ENCODE data around the gene POLD1.
A peak's percentile ranks its signal among the peaks of the same experiment; 100 is the strongest.
"Not testable (repeated sequence)": the region's sequence is repeated elsewhere in the genome, so short reads cannot be mapped to it uniquely, and the experiment has no call there.

POLD1 gene

DNA sequence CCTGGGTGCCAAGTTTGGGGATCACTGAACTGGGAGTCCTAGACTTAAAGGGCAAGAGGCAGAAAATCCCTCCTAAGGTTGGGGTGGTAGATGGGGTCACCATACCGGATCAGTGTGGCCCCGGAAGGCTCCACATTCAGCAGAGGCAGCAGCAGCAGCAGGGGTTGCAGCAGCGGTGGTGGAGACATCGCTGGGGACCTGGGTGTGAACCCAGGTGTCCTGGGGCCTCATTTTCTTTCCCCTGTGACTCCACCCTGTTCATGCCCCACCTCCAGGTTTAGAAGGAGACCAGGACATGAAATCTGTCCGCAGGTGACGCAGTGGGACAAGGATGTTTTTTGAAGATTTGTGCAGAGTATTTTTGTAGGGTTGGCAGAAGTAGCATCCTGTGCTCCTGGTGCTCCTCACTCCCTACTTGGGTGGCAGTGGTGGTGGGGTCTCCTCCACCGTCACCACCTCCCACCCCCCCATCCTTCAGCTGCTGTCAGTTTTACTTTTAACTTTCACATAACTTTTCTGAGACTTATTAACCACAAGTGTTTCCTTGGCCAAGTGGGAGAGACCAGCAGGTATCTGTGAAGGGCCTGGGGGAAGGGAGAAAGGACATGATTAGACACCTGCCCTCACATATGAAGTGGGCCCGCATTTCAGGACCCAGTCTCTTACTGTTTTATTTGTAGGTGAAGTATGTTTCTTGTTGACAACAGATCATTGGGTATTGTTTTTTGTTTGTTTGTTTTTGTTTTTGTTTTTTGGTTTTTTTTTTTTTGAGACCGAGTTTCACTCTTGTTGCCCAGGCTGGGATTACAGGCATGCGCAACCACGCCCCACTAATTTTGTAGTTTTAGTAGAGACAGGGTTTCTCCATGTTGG is 18.5 kb upstream of the POLD1 start, which contains the start of gene NAPSA:
NAPSA (minus strand) TSS at position 206 of the 873 bp plus-strand sequence; CDS start at position 188, 18 bp downstream.
- DNase-seq, result no peak

DNA sequence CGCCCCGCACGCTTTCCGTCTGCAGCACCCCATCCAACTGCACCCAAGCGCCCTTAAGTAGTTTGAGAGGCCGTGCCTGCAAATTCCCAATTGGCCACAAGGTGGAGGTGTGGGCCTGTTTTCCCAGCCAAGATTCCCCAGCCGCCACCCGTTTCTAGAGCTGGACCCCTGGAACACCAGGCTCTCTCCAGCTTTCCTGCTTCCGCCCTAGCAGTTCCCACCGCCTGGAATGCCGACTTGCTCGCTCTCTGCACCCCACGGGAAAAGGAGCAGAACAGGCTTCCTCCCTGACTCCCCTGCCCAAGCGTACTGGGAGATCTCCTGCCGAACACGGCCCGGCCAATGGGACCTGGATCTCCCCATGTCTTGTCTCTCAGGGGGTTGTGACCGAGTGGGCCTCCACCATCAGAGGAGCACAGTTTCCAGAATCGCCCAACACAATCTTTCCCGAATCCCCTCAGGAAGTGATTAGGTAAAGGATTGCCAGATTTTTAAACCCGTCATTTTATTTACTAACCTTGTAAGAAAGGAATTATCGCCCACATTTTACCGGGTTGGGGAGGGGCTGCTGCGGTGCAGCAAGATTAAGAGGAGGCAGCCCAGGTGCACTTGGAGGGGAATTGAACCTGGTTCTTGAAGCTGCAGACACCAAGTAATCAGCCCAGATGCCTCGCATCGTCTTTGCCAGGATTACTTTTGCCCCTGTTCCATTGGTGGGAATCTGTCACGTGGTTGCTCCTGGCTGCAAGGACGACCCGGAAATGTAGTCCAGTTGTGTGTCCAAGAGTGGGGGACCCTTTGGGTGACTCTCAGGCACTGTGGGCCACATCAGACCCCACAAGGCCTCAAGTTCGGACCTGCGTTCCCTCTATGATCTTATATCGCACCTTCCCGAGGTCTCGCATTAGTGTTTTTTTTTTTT is 15.2 kb upstream of the POLD1 start:
- peak; percentile 97 for DNase-seq

DNA sequence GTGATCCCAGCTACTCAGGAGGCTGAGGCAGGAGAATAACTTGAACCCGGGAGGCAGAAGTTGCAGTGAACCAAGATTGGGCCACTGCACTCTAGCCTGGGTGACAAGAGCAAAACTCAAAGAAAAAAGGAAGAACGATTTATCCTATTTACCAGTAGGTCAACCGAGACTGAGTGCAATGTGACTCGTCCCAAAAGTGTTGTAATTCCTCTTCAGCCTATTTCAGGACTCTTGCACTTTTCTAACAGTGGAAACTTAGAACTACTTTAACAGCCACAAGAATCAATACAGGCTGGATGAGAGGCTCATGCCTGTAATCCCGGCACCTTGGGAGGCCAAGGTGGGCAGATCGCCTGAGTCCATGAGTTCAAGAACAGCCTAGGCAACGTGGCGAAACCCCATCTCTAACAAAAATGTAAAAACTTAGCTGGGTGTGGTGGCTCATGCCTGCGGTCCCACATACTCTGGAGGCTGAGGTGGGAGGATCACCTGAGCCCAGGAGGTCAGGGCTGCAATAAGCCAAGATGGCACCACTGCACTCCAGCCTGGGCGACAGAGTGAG is 12.2 kb upstream of the POLD1 start:
- DNase-seq, result no peak

DNA sequence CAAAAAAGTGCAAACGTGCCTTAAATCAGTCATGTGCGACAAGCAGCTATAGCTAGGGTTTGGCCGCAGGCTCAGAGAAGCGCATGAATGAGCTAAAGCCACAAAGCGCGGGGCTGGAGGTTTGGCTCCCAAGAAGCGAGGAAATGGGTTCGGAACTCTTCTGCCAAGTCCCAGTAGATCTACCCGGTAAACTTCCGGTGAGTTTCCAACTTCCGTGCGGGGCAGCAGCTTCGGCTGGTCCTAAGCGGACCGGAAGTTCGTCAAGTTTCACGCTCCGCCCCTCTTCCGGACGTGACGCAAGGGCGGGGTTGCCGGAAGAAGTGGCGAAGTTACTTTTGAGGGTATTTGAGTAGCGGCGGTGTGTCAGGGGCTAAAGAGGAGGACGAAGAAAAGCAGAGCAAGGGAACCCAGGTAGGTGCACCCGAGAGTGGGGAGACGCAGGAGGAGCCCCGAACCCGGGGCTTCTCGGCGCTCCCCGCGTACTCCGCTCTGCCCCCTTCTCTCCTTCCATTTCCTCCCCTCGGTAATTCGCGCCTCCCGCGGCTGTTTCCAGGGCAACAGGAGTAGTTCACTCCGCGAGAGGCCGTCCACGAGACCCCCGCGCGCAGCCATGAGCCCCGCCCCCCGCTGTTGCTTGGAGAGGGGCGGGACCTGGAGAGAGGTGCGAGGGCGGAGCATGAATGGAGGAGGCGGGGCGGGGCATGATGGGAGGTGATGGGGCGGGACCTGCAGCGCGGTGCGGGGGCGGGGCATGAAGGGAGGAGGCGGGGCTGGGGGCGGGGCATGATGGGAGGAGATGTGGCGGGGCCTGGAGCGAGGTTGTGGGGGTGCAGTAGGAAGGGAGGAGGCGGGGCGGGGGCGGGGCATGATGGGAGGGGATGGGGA is 7.7 kb upstream of the POLD1 start, which contains the start of gene NR1H2:
NR1H2 (plus strand) TSS at position 292 of the 885 bp plus-strand sequence. CDS start 1,149 bp downstream, outside the sequence.
- DNase-seq, result peak; percentile 97

DNA sequence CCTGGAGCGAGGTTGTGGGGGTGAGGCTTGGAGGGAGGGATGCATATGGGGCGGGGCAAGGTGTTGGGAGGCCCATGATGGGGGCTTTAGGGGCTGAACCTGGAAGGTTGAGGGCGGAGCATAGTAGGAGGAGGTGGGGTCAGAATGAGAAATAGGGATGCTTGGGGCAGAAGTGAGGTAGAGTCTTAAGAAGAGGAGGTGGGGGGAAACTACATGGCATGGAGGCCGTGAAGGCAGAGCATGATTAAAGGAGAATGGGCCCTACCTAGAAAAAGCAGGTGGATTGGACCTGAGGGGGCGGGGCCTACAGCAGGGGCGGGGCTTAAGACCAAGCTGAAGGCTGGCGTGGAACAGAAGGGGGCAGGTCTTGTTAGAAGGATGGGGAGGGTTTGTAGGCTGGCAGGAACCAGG is 7.1 kb upstream of the POLD1 start:
- DNase-seq, result no peak

DNA sequence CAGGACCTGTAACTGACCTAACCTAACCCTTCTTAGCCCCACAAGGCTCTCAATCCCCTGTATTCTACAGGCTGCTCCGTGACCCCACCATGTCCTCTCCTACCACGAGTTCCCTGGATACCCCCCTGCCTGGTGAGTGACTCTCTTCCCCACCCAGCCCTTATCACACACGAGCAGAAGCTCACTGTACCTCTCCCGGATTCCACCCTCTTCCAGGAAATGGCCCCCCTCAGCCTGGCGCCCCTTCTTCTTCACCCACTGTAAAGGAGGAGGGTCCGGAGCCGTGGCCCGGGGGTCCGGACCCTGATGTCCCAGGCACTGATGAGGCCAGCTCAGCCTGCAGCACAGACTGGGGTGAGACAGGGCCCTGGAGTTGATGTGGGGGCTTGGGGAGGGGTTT is 6.6 kb upstream of the POLD1 start:
- DNase-seq, result no peak

DNA sequence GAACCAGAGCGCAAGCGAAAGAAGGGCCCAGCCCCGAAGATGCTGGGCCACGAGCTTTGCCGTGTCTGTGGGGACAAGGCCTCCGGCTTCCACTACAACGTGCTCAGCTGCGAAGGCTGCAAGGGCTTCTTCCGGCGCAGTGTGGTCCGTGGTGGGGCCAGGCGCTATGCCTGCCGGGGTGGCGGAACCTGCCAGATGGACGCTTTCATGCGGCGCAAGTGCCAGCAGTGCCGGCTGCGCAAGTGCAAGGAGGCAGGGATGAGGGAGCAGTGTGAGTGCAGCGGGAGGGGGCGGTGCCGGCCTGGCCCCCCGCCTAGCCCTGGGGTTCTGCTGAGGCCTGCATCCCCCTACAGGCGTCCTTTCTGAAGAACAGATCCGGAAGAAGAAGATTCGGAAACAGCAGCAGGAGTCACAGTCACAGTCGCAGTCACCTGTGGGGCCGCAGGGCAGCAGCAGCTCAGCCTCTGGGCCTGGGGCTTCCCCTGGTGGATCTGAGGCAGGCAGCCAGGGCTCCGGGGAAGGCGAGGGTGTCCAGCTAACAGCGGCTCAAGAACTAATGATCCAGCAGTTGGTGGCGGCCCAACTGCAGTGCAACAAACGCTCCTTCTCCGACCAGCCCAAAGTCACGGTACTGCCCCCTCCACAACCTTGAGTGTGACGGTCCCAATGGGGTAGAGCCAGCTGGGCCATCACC is 5.8 kb upstream of the POLD1 start:
- no peak for DNase-seq

DNA sequence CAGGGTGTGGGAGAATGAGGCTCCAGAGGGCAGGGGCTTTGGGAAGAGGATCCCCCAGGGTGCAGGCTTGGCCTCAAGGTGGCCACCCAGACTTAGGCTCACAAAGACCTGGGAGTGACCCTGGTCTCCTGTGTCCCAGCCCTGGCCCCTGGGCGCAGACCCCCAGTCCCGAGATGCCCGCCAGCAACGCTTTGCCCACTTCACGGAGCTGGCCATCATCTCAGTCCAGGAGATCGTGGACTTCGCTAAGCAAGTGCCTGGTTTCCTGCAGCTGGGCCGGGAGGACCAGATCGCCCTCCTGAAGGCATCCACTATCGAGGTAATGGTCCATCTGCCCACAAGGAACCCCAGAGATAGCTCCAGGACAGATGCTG is 5.3 kb upstream of the POLD1 start:
- no peak for DNase-seq

DNA sequence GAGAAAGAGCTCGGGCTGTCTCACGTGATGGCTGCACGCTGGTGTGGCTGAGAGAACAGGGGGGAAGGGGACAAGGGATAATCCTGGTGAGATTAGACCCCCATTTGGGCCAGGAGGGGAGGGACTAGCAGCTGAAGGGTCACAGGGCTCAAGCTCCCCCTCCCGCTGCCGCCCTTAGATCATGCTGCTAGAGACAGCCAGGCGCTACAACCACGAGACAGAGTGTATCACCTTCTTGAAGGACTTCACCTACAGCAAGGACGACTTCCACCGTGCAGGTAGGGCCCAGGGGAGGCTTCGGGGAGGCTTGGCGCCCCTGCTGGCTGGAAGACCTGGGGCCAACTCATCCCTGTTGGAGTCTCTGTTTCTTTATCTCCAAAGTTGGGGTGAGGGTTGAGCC is 4.5 kb upstream of the POLD1 start:
- DNase-seq, result no peak

DNA sequence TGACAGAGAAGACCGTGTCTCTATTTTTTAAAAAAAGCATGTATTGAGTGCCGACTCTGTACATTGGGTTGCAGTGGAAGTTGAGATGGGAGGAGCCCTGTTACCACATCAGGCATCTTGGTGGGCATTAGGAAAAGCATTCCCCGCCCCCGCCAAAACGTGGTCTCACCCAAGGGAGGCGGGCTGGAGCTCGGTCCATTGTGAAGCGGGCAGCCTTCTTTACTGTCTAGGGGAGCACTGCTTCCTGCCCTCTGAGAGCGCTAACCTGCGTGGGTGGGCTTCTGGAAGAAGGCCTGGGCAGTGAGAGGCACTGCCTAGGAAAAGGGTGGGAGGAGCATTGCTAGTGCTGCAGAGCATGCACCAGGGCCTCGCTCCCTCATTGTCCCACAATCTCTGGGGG is 4.0 kb upstream of the POLD1 start:
- no peak for DNase-seq

DNA sequence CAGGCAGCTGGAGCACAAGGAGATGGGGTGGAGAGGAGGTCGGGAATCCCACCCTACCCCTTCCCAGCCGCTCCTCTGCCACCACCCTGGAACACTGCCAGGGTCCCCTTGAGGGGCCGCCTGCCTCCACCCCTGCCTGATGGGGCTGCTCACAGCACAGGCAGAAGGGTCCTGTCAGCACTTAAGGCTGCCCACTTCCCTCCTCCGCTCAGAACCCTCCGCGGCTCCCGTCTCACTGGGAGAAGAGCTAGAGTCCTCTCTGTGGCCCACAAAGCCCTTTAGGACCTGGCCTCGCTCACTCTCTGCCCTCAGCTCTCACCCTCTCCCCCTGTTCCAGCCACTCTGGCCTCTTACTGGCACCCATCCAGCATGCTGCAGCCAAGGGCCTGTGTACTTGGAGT is 3.4 kb upstream of the POLD1 start:
- no peak for DNase-seq

DNA sequence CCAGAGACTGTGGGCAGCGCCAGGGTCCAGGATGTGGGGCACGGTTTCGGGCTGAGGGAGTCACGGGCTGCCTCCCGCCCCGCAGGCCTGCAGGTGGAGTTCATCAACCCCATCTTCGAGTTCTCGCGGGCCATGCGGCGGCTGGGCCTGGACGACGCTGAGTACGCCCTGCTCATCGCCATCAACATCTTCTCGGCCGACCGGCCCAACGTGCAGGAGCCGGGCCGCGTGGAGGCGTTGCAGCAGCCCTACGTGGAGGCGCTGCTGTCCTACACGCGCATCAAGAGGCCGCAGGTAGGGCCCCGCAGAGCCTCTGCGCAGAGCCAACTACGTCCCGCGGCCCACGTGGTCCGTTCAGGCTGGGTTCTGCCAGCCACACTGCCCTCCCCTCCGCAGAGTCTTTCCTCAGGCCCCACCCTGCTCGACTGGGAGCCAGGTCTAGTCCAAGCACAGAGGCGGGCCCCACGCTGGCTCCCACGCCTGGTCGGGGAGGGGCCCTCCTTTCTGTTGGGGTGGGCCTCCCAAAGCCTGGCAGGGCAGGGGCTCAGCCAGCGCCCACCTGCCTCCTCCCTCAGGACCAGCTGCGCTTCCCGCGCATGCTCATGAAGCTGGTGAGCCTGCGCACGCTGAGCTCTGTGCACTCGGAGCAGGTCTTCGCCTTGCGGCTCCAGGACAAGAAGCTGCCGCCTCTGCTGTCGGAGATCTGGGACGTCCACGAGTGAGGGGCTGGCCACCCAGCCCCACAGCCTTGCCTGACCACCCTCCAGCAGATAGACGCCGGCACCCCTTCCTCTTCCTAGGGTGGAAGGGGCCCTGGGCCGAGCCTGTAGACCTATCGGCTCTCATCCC is 2.0 kb upstream of the POLD1 start:
- no peak for DNase-seq

DNA sequence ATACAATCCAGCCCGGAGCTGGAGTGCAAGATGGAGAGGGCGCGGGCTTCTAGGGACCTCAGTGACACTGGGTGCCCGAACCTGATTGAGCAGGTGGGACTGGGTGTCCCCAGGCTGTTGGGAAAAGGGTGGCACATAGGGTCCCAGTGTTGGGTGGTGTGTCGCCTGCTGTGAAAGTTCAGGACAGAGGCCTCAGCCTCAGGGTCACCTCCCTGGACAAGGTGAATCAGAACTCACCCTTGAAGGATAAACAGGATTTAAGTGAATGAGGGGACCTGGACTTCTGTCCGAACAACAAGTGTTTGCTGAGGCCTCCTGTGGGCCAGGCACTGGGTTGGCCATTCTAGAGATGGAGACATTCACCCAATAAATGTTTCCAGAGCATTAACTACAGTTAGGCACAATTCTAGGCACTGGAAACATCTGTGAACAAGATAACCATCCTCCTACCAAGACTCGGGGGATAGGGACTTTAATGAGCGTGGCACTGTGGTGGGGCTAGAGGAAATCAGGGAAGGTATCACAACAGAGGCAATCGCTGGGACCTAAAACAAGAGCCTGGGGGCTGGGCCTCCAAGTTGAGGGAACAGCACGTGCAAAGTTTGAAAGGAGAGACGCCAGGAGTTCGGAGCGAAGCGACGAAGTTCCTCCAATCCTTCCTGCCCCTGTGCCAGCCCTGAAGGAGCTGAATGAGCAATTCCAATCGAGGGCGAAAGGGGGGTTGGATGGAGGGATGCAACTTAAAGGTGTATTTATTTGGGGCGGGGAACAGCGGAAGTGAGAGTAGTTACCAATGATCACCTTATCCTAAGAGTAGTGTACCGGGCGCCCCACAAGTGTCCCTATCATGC is 921 bp upstream of the POLD1 start:
- DNase-seq, result no peak

DNA sequence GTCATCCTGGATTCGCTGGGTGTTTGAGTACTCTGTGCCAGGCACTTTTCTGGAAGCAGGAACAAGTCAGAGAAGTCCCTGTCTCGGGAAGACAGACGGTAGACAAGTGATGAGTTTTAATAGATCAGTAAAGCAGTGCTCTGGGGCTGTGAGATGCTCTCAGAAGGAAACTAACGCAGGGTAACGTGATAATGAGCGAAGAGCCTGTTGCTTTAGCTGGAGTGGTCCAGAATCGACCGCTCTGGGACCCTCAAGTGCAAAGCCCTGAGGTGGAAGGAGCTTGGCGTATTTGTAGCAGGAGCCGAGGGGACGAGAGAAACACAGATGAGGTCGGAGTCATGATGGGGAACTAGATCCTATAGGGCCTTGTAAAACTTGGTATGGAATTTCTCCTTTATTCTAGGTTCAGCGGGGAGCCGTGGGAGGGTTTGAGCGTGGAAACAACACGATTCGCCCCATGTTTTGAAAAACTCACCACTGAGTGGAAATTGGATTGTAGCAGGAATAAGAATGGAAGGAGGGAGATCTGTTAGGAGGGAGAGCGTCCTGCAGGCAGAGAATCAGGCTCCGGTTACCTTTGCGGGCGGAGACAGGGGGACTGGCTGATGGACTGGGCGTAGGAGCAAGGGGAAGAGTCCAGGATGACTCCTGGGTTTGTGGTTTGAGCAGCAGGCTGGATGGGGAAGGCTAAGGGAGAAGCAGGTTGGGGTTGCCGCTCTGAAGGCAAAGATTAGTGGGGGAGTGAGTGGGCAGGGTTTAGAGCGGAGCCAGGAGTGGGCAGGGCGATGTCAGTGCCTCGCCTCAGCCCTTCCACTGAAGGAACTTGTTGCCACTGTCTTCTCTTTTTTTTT is 763 bp downstream of the POLD1 start:
- peak; percentile 40 for DNase-seq

DNA sequence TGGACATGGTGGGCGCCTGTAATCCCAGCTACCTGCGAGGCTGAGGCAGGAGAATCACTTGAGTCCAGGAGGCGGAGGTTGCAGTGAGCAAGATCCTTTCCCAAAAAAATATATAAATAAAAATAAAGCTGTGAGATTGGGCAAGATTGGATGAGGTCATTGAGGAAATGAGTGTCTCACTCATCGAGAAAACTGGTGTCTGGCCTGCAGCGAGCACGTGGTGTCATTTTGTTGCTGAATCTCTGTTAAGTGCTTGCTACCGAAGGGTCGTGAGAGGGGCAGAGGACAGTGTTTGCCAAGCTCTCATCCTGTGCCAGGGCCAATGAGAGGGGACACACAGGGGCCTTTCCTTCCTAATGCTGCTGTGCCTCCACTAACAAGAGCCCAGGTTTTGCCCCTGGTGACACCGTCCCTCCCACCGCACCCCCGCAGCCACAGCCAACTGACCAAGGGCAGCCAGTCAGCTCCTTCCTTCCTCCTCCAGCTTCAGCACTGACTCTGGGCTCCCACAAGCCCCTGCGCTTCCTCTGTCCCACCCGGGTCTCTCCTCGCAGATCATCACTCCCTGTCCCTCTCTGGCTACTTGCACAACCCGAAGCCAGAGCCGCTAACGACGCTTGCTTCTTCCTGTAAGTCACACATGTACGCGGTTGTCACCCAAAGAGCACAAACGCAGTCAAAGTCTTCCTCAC is 3.2 kb downstream of the POLD1 start:
- no peak for DNase-seq

DNA sequence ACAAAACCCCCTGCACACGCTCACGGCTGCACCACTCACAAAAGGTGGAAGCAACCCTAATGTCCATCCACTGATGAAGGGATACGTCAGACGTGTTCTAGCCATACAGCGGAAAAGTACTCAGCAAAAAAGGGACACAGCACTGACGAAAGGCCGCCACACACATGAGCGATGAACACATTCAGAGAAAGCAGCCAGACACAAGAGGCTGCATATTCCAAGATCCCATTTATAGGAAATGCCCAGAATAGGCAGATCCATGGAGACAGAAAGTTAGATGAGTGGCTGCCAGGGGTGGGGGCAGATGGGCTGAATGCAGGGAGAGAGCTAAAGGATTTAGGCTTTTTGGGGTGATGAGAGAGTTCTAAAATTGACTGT is 3.7 kb downstream of the POLD1 start:
- DNase-seq, result no peak

DNA sequence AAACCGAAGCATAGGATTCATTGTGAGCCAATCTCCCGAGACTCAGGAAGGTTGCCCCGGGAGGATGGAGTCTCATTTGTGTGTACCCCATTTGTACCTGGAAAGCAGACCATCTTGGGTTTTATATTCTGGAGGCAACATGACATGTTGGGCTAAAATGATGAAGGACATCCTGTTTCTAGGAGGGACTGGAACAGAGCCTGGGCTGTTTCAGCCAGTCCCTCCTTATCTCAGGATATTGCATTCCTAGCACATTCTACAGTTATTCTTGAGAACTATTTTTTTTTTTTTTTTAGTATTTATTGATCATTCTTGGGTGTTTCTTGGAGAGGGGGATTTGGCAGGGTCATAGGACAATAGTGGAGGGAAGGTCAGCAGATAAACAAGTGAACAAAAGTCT is 6.1 kb downstream of the POLD1 start:
- not testable (repeated sequence) for DNase-seq

DNA sequence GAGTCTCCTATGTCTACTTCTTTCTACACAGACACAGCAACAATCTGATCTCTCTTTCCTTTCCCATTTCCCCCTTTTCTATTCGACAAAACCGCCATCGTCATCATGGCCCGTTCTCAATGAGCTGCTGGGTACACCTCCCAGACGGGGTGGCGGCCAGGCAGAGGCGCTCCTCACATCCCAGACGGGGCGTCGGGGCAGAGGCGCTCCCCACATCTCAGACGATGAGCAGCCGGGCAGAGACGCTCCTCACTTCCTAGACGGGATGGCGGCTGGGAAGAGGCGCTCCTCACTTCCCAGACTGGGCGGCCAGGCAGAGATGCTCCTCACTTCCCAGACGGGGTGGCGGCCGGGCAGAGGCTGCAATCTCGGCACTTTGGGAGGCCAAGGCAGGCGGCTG is 6.8 kb downstream of the POLD1 start:
- DNase-seq, result not testable (repeated sequence)
